Measurements from ENCODE around the gene CYP19A1.
"Not testable (repeated sequence)": the region's sequence is repeated elsewhere in the genome, so short reads cannot be mapped to it uniquely, and the experiment has no call there.

The CYP19A1 gene

DNA sequence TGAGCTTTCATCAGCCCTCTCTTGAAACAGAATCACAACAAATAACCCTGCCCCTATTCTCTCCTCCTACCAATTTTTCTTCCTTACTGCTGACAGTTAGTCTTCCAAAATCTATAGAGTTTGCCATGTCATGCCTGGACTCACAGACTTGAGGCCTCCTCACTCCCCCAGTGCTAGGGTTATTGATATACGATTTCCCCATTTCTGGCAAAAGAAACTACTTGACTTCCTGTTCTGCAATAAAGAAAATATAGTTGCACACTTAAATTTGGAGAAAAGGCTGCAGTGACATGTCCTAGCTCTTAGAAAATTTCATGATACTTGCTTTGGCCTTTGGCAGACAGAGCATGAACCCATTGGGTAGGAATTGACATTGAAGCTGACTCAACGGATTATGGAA, 75.9 kb downstream of the CYP19A1 start:
- no peaks in the 10 kb centered on the region for H3K36me3 ChIP-seq (ENCODE audit: control insufficient read depth, insufficient read depth, low read length)
- no peak for DNase-seq (ENCODE audit: extremely low read depth, insufficient read length)
- TF ChIP-seq, protein P1, sequence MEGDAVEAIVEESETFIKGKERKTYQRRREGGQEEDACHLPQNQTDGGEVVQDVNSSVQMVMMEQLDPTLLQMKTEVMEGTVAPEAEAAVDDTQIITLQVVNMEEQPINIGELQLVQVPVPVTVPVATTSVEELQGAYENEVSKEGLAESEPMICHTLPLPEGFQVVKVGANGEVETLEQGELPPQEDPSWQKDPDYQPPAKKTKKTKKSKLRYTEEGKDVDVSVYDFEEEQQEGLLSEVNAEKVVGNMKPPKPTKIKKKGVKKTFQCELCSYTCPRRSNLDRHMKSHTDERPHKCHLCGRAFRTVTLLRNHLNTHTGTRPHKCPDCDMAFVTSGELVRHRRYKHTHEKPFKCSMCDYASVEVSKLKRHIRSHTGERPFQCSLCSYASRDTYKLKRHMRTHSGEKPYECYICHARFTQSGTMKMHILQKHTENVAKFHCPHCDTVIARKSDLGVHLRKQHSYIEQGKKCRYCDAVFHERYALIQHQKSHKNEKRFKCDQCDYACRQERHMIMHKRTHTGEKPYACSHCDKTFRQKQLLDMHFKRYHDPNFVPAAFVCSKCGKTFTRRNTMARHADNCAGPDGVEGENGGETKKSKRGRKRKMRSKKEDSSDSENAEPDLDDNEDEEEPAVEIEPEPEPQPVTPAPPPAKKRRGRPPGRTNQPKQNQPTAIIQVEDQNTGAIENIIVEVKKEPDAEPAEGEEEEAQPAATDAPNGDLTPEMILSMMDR (IDR thresholded peaks at IDR 0.05; ENCODE audit: insufficient read depth, low read length, poor library complexity, severe bottlenecking), result no peak
- no peak overlapping the region for H3K4me3 ChIP-seq (replicated peaks; ENCODE audit: low read depth, low read length)
- peaks cover 7% of the 10 kb centered on the region for H3K27me3 ChIP-seq (replicated peaks; ENCODE audit: control insufficient read depth, insufficient read depth, low read length)

DNA sequence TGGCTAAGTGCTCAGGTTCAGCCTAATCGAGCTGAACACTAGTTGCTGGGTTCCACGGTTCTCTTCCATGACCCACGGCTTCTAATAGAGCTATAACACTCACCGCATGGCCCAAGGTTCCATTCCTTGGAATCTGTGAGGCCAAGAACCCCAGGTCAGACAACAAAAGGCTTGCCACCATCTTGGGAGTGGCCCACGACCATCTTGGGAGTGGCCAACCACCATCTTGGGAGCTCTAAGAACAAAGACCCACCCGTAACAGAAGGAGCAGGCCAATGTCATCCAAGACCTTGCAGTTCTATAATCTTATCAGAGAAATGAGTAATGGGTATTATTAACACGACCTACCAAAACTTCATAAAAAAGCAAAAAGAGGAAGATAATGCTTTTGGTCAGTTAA, 77.3 kb downstream of the CYP19A1 start:
- not testable (repeated sequence) for H3K36me3 ChIP-seq (ENCODE audit: control insufficient read depth, insufficient read depth, low read length); DNase-seq (ENCODE audit: extremely low read depth, insufficient read length); H3K27me3 ChIP-seq (replicated peaks; ENCODE audit: control insufficient read depth, insufficient read depth, low read length); H3K4me3 ChIP-seq (replicated peaks; ENCODE audit: low read depth, low read length)

- Histone ChIP-seq H3K36me3 (ENCODE audit: control insufficient read depth, insufficient read depth, low read length) (no peaks in the 10 kb centered on the region), H3K27me3 (replicated peaks; ENCODE audit: control insufficient read depth, insufficient read depth, low read length) (peaks cover 2% of the 10 kb centered on the region; the same call in 1 of the 2 replicates), H3K4me3 (replicated peaks; ENCODE audit: low read depth, low read length) (no peak overlapping the region)
- DNase-seq (ENCODE audit: extremely low read depth, insufficient read length), result no peak
- TF ChIP-seq, protein P1 (IDR thresholded peaks at IDR 0.05; ENCODE audit: insufficient read depth, low read length, poor library complexity, severe bottlenecking), result no peak
Observed at GRCh38 chr15:51260202-51260601, 78.2 kb downstream of the CYP19A1 start.

DNA sequence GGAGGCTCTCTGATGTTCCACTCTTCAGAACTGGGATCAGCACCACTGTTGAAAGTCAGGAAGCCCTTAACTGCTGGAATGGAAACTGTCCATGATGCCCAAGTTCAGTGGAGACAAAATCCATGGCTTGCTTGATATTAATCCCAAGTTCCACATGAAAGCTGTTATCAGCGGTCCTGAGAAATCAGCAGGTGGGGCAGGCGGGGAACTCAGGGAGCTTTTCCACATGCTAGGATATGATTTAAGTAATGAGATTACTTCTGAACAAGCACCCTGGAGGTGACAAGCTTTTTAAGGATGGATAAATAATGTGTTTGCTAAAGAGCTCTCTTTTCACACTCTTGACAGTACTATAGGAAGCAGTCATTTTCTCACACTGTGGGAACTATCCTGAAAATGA, 82.9 kb downstream of the CYP19A1 start:
- no peaks in the 10 kb centered on the region for H3K27me3 ChIP-seq (replicated peaks; ENCODE audit: control insufficient read depth, insufficient read depth, low read length)
- H3K36me3 ChIP-seq (ENCODE audit: control insufficient read depth, insufficient read depth, low read length), result no peaks in the 10 kb centered on the region
- H3K4me3 ChIP-seq (replicated peaks; ENCODE audit: low read depth, low read length), result no peak overlapping the region
- TF ChIP-seq, protein P1 (IDR thresholded peaks at IDR 0.05; ENCODE audit: insufficient read depth, low read length, poor library complexity, severe bottlenecking), result no peak
- no peak for DNase-seq (ENCODE audit: extremely low read depth, insufficient read length)

DNA sequence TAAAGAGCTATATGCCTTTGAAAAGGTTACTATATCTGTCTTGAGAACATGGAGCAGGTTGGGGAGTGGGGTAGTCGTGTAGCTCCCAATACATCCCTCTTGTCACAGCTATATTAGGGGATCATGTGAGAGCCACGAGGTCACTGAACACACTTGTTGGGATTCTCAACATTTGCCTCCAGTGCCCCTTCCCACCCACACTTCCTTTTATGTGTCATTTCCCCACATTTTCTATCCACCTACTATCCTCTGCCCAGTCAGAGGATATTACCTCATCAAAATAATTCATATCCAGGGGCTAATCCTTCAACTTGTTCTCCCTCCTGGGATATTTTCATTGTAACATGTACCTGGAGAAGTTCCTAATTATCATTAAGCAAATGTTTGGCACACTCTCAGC, 85.0 kb downstream of the CYP19A1 start:
- TF ChIP-seq, protein P1 (IDR thresholded peaks at IDR 0.05; ENCODE audit: insufficient read depth, low read length, poor library complexity, severe bottlenecking), result no peak
- Histone ChIP-seq H3K4me3 (replicated peaks; ENCODE audit: low read depth, low read length) (no peak overlapping the region), H3K27me3 (replicated peaks; ENCODE audit: control insufficient read depth, insufficient read depth, low read length) (no peaks in the 10 kb centered on the region), H3K36me3 (ENCODE audit: control insufficient read depth, insufficient read depth, low read length) (no peaks in the 10 kb centered on the region)
- DNase-seq (ENCODE audit: extremely low read depth, insufficient read length), result no peak

DNA sequence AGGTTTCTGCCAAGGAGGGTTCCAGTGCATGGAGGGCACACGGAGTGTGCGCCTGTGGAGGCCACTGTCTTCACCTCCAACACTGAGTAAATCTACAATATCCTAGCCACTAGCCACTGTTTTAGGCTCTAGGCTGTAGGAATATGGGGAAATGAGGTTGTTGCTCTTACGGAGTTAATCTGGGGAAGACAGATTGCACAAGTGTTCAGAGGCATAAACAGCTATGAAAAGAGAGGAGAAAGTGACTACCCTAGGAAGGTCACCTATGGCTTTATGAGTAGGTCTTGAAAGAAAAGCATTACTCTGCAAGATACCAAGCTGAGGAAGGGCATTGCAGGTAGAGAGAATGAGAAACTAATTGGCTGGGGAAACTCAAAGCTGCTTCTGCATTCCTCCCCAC, 85.7 kb downstream of the CYP19A1 start:
- no peak for DNase-seq (ENCODE audit: extremely low read depth, insufficient read length)
- TF ChIP-seq, protein P1 (IDR thresholded peaks at IDR 0.05; ENCODE audit: insufficient read depth, low read length, poor library complexity, severe bottlenecking), result no peak
- H3K36me3 ChIP-seq (ENCODE audit: control insufficient read depth, insufficient read depth, low read length), result no peaks in the 10 kb centered on the region
- no peak overlapping the region for H3K4me3 ChIP-seq (replicated peaks; ENCODE audit: low read depth, low read length)
- H3K27me3 ChIP-seq (replicated peaks; ENCODE audit: control insufficient read depth, insufficient read depth, low read length), result no peaks in the 10 kb centered on the region

Data from GM06990 (cell line).